Right atrium auricular region (tissue), 2 donors: ENCODE measurements around the gene NEUROD6. TPM values are rescaled to one million over a fixed set of nuclear protein-coding genes. Genes with fewer than 3 reads are reported as not detected.

Experiments used
- DNase-seq: peaks from one replicate; pipeline ENCODE4 v3.0.0-alpha.2; 2019; ENCODE audit warnings: low spot score
- H3K27ac ChIP-seq, 2 donors: fragments of 200-600 bp; sonication (generic); 1 replicate in 1 of 2; 2 replicates in 1 of 2; pipeline ENCODE4 v1.5.1; 2016 to 2019
- H3K27me3 ChIP-seq, 2 donors: fragments of 200-600 bp; sonication (generic); one replicate each; pipeline versions ENCODE4 v1.5.1 to v1.6.0; 2017 to 2019
- H3K36me3 ChIP-seq: fragments of 200-600 bp; sonication (generic); one replicate; pipeline ENCODE4 v1.5.1; 2016
- H3K4me1 ChIP-seq, 2 donors: fragments of 200-600 bp; sonication (generic); one replicate each; pipeline versions ENCODE4 v1.5.1 to v1.6.0; 2017 to 2019
- H3K4me3 ChIP-seq, 2 donors: fragments of 200-600 bp; sonication (generic); 1 replicate in 1 of 2; 2 replicates in 1 of 2; pipeline ENCODE4 v1.5.1; 2017 to 2019; ENCODE audit warnings: mild to moderate bottlenecking in 1 of 2, moderate library complexity in 1 of 2
- H3K9me3 ChIP-seq, 2 donors: fragments of 200-600 bp; sonication (generic); one replicate each; pipeline ENCODE4 v1.5.1; 2019
- total RNA-seq, 2 donors: library from RNA; depleted of rRNA; stranded (reverse); fragments of >200 nt; gene quantifications; one replicate each; pipeline ENCODE4 v1.1.0, GENCODE V29; 2016
- TF ChIP-seq, protein P1 (sequence below), 2 donors: fragments of 200-600 bp; sonication (generic); IDR thresholded peaks; one replicate each; pipeline ENCODE4 v1.5.1; 2019; ENCODE audit warnings: antibody characterized with exemption in 2 of 2

The NEUROD6 gene
- total RNA-seq, 2 donors from 2014 or later, result not detected

DNA sequence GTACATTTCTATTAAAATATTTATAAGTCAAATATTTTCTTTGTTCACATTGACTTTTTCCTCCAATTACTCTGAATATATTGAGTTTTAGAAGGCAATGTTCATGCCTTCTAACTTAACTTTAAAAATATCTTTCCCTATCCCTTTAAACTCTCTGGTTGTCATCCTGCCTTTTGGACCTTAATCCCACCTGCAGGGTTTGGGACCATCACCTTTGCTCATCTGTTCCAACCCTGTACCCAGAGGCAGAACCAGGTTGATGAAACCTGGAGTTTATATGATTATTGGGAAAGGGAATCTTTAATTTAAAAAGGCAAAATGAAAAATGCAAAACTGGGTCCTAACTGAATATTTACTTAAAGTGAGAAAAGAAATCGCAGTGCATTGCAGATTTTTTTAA, 24.8 kb downstream of the NEUROD6 start:
- no peak for DNase-seq
- H3K9me3 ChIP-seq, result no peaks in the 10 kb centered on the region
- H3K36me3 ChIP-seq, result no peaks in the 10 kb centered on the region
- TF ChIP-seq, protein P1, sequence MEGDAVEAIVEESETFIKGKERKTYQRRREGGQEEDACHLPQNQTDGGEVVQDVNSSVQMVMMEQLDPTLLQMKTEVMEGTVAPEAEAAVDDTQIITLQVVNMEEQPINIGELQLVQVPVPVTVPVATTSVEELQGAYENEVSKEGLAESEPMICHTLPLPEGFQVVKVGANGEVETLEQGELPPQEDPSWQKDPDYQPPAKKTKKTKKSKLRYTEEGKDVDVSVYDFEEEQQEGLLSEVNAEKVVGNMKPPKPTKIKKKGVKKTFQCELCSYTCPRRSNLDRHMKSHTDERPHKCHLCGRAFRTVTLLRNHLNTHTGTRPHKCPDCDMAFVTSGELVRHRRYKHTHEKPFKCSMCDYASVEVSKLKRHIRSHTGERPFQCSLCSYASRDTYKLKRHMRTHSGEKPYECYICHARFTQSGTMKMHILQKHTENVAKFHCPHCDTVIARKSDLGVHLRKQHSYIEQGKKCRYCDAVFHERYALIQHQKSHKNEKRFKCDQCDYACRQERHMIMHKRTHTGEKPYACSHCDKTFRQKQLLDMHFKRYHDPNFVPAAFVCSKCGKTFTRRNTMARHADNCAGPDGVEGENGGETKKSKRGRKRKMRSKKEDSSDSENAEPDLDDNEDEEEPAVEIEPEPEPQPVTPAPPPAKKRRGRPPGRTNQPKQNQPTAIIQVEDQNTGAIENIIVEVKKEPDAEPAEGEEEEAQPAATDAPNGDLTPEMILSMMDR (IDR thresholded peaks at IDR 0.05), result no peak
- no peak overlapping the region for H3K4me3 ChIP-seq
- no peaks in the 10 kb centered on the region for H3K27me3 ChIP-seq
- no peaks in the 10 kb centered on the region for H3K4me1 ChIP-seq
- no peak overlapping the region for H3K27ac ChIP-seq

DNA sequence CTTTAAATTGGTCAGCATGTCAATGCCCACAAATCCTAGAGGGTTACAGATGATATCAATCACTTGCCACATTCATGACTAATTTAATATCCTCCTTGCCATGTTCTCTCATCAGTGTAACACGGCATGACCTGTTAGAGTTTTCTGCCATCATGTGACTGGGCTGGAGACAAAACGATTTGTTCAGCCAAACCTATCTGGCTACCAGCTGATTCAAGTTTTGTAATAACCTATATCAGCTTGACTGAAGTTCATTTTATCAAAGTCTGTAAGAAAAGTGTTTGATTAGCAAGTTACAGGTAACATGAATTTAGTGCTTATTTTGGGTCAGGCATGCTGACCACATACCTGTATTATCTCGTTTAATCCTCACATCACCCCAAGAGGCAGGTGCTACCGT, 25.7 kb downstream of the NEUROD6 start:
- Histone ChIP-seq H3K9me3 (no peaks in the 10 kb centered on the region), H3K36me3 (no peaks in the 10 kb centered on the region), H3K27ac (no peak overlapping the region), H3K27me3 (no peaks in the 10 kb centered on the region), H3K4me3 (no peak overlapping the region), H3K4me1 (no peaks in the 10 kb centered on the region)
- no peak for DNase-seq
- TF ChIP-seq, protein P1 (IDR thresholded peaks at IDR 0.05), result no peak

DNA sequence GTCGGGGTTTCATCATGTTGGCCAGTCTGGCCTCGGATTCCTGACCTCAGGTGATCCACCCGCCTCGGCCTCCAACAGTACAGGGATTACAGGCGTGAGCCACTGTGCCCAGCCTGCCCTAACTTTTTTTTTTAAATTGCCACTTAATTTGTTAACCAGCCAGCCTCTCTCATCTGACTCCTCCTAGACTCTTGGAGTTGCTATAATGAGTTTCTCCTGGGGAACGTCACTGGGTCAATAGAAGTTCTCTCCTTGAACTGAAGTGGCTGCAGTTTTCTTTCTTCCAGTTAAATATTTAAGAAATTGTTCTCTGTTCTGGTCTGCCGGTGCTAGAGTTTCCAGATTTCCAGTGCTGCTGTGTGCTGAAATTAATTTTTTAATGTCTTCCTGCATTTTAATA, 27.6 kb downstream of the NEUROD6 start:
- DNase-seq, result no peak
- no peaks in the 10 kb centered on the region for H3K27me3 ChIP-seq
- no peaks in the 10 kb centered on the region for H3K36me3 ChIP-seq
- H3K27ac ChIP-seq, result no peak overlapping the region
- H3K4me3 ChIP-seq, result no peak overlapping the region
- no peaks in the 10 kb centered on the region for H3K9me3 ChIP-seq
- TF ChIP-seq, protein P1 (IDR thresholded peaks at IDR 0.05), result no peak
- no peaks in the 10 kb centered on the region for H3K4me1 ChIP-seq

DNA sequence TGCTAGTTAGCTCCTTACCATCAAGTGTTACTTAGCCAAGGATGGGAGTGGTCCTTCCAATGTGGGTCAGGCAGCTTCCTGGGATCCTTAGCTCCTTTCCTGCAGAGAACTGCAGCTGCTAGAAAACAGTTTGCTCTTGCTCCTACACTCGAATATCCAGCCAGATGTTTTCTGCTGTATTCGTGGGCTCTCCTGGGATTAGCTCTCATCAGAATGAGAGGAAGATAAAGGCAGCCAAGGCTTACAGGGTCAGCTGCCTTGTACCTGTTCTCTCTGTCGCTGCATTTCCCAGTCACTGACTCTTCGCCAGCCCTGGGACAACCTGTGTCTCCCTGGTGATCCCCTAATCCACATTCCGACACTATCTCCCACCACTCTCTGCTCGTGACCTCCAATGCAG, 29.0 kb downstream of the NEUROD6 start:
- no peaks in the 10 kb centered on the region for H3K4me1 ChIP-seq
- H3K4me3 ChIP-seq, result no peak overlapping the region
- no peaks in the 10 kb centered on the region for H3K36me3 ChIP-seq
- DNase-seq, result no peak
- no peaks in the 10 kb centered on the region for H3K27me3 ChIP-seq
- H3K27ac ChIP-seq, result no peak overlapping the region
- no peaks in the 10 kb centered on the region for H3K9me3 ChIP-seq
- TF ChIP-seq, protein P1 (IDR thresholded peaks at IDR 0.05), result no peak

DNA sequence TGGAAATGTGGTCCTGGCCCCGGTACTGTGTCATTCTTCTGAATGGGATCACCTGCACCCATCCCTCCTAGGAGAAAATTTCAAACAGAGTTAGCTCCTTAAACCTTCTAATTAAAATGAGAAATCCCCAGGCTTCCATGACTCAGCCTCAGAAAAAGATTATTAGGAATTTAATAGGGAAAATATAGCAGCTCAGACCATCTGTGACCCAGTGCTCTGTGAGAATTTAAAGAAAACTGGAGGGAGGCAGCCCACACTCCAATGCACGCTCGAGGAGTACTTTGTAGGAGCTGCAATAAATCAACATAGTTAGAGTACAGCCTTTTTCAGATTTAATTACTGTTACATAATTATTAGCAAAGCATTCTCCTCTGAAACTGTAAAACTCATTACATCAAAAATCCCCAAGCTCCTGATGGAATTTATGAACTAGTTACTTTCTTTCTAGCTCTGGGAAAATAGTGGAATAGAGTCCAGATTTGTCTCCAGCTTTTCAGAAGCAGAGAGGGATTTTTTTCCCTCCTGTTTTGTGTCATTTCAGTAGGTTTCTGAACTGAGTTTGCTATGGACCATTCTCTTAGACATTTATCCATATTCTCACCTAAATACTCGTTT, 30.1 kb downstream of the NEUROD6 start:
- Histone ChIP-seq H3K4me1 (no peaks in the 10 kb centered on the region), H3K4me3 (no peak overlapping the region), H3K36me3 (no peaks in the 10 kb centered on the region), H3K27ac (no peak overlapping the region), H3K27me3 (no peaks in the 10 kb centered on the region), H3K9me3 (no peaks in the 10 kb centered on the region)
- TF ChIP-seq, protein P1 (IDR thresholded peaks at IDR 0.05), result no peak
- DNase-seq, result no peak

DNA sequence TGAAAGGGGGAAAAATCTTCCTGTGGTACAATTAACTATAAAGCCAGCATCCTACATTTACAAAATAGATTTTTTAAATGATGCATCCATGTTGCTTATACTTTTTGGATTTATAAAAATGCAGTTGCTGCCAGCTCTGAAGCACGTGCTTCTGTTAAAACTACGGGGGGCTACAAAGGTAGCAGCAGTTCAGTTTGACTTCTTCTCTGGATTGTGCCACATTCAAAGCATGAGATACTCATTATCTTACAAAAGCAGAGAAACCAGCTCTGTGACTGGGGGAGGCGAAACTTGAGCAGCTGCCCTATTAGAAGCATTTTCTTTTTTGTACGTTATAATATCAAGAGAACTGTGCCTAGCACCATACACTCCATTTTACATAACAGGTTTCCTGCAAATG, 31.1 kb downstream of the NEUROD6 start:
- Histone ChIP-seq H3K27ac (no peak overlapping the region), H3K9me3 (no peaks in the 10 kb centered on the region), H3K4me1 (no peaks in the 10 kb centered on the region), H3K27me3 (no peaks in the 10 kb centered on the region), H3K4me3 (no peak overlapping the region), H3K36me3 (no peaks in the 10 kb centered on the region)
- no peak for DNase-seq
- TF ChIP-seq, protein P1 (IDR thresholded peaks at IDR 0.05), result no peak
